Renal cortical epithelial cell (primary cell): Measurements from ENCODE around the gene TAF1C. TPM values are rescaled to one million over a fixed set of nuclear protein-coding genes. Genes with fewer than 3 reads are reported as not detected.

Experiments used
- total RNA-seq: library from RNA; depleted of rRNA; stranded (reverse); fragments of >200 nt; gene quantifications from 2 replicates; pipeline ENCODE4 v1.2.3, GENCODE V29; 2014

The TAF1C gene
- total RNA-seq, 1 donor from 2014 or later: 24.5 TPM

Other genes starting within 250 kb of the TAF1C start
- gene OSGIN1, start 233.8 kb downstream of the TAF1C start, total RNA-seq: 0.69 and 1.4 TPM in 2 replicates
- not detected in 2 replicates for gene NECAB2, start 218.8 kb downstream of the TAF1C start, total RNA-seq
- not detected in 2 replicates for gene SLC38A8, start 144.3 kb downstream of the TAF1C start, total RNA-seq
- 71.0 and 115 TPM in 2 replicates for gene MBTPS1, start 70.1 kb downstream of the TAF1C start, total RNA-seq
- 32.0 and 34.6 TPM in 2 replicates for gene HSDL1, start 41.9 kb downstream of the TAF1C start, total RNA-seq
- gene DNAAF1, start 41.7 kb downstream of the TAF1C start, total RNA-seq: 0.45 TPM in 1 of 2 replicates, not detected in the other
- gene ADAD2, start 4.1 kb upstream of the TAF1C start, total RNA-seq: 0.35 TPM in 1 of 2 replicates, not detected in the other
- gene KCNG4, start 53.0 kb upstream of the TAF1C start, total RNA-seq: not detected in 2 replicates
- gene WFDC1, start 107.8 kb upstream of the TAF1C start, total RNA-seq: 0.05 TPM in 1 of 2 replicates, not detected in the other
- 7.1 TPM in 1 of 2 replicates, not detected in the other for gene ATP2C2, start 181.5 kb upstream of the TAF1C start, total RNA-seq